H1 (cell line): Measurements from ENCODE around the gene NEGR1. TPM values are rescaled to one million over a fixed set of nuclear protein-coding genes. Genes with fewer than 3 reads are reported as not detected.

Experiments used
- CTCF ChIA-PET: fragments of 300-600 bp; sonication (Branson Sonifier 250); formaldehyde crosslinking; loops from one replicate; lab custom pipeline; 2021; ENCODE audit not compliant: partially characterized antibody; lab: Charles Lee
- POLR2A ChIA-PET: fragments of 300-600 bp; sonication (Branson Sonifier 250); formaldehyde crosslinking; loops from one replicate; lab custom pipeline; 2021; ENCODE audit warnings: inconsistent platforms; ENCODE audit not compliant: partially characterized antibody; lab: Charles Lee
- DNase-seq, 2 experiments: peaks; one replicate each; pipeline versions ENCODE4 v3.0.0 to v3.0.0-alpha.2; 2010 to 2022; ENCODE audit warnings: low spot score in 2 of 2, low read depth in 1 of 2, mixed read lengths in 1 of 2
- FAIRE-seq: peaks from 2 replicates; lab custom pipeline; 2011; peaks lifted over from hg19 to GRCh38; lab: Jason Lieb, UNC
- H2AFZ ChIP-seq: 2 replicates; pipeline ENCODE4 v1.8.1; 2012; ENCODE audit warnings: low read length, inconsistent platforms
- H2AK5ac ChIP-seq: 2 replicates; pipeline ENCODE4 v1.6.1; 2013; ENCODE audit warnings: low read depth, low read length
- H2BK120ac ChIP-seq: replicated peaks from 2 replicates; pipeline ENCODE3; 2013; ENCODE audit warnings: low read depth, low read length, inconsistent platforms
- H2BK12ac ChIP-seq: 2 replicates; pipeline ENCODE4 v1.6.1; 2013; ENCODE audit warnings: low read depth, low read length
- H2BK15ac ChIP-seq: 2 replicates; pipeline ENCODE4 v1.6.1; 2013; ENCODE audit warnings: low read length
- H2BK20ac ChIP-seq: 2 replicates; pipeline ENCODE4 v1.6.1; 2013; ENCODE audit warnings: low read length
- H2BK5ac ChIP-seq: 2 replicates; pipeline ENCODE4 v1.6.1; 2013; ENCODE audit warnings: low read depth, low read length
- H3K14ac ChIP-seq: 2 replicates; pipeline ENCODE4 v1.6.1; 2013; ENCODE audit warnings: inconsistent platforms; ENCODE audit not compliant: insufficient read length
- H3K18ac ChIP-seq: 2 replicates; pipeline ENCODE4 v1.6.1; 2013; ENCODE audit warnings: low read length; ENCODE audit errors: extremely low read depth
- H3K23ac ChIP-seq: 2 replicates; pipeline ENCODE4 v1.6.1; 2013; ENCODE audit warnings: inconsistent platforms; ENCODE audit not compliant: insufficient read length
- H3K23me2 ChIP-seq: 2 replicates; pipeline ENCODE4 v1.6.1; 2013; ENCODE audit warnings: low read depth, low read length
- H3K27ac ChIP-seq: 2 replicates; pipeline ENCODE4 v1.6.1; 2011; ENCODE audit warnings: low read depth, low read length, inconsistent platforms
- H3K27me3 ChIP-seq, 4 experiments: replicated peaks in 1 of 4; 1 replicate in 1 of 4; 2 replicates in 3 of 4; pipeline versions ENCODE4 v1.6.1 to v1.8.1; 2011 to 2013; ENCODE audit warnings: low read length in 3 of 4, mild to moderate bottlenecking in 3 of 4, inconsistent platforms in 2 of 4, mixed read lengths in 2 of 4, moderate library complexity in 1 of 4; ENCODE audit not compliant: control insufficient read depth in 3 of 4, insufficient read depth in 3 of 4; ENCODE audit errors: extremely low read depth in 1 of 4
- H3K36me3 ChIP-seq, 4 experiments: 2 replicates each; pipeline versions ENCODE4 v1.6.1 to v1.8.1; 2011 to 2013; ENCODE audit warnings: mild to moderate bottlenecking in 4 of 4, low read length in 3 of 4, moderate library complexity in 2 of 4, control low read depth in 1 of 4, inconsistent platforms in 1 of 4; ENCODE audit not compliant: insufficient read depth in 4 of 4, control insufficient read depth in 2 of 4
- H3K4ac ChIP-seq: replicated peaks from 2 replicates; pipeline ENCODE3; 2013; ENCODE audit warnings: low read length, low read depth, mixed read lengths, inconsistent platforms; ENCODE audit not compliant: insufficient read length
- H3K4me1 ChIP-seq, 4 experiments: replicated peaks in 1 of 4; 1 replicate in 1 of 4; 2 replicates in 3 of 4; pipeline versions ENCODE4 v1.6.1 to v1.8.1; 2011 to 2013; ENCODE audit warnings: low read length in 3 of 4, inconsistent platforms in 2 of 4, mixed read lengths in 1 of 4; ENCODE audit not compliant: insufficient read depth in 4 of 4, control insufficient read depth in 3 of 4
- H3K4me2 ChIP-seq, 2 experiments: 2 replicates each; pipeline versions ENCODE4 v1.6.1 to v1.8.1; 2011 to 2013; ENCODE audit warnings: low read depth in 2 of 2, low read length in 2 of 2, control low read depth in 1 of 2, inconsistent platforms in 1 of 2, mild to moderate bottlenecking in 1 of 2; ENCODE audit not compliant: insufficient read depth in 1 of 2
- H3K4me3 ChIP-seq, 4 experiments: fragments of 200-600, 300-600 bp in 1 of 4; sonication (generic), shearing (Covaris generic), sonication (Bioruptor Twin) in 1 of 4; 2 replicates each; pipeline versions ENCODE4 v1.5.1 to v1.8.1; 2011 to 2016; ENCODE audit warnings: low read length in 4 of 4, low read depth in 3 of 4, control low read depth in 2 of 4, inconsistent platforms in 2 of 4, mild to moderate bottlenecking in 2 of 4, mixed read lengths in 1 of 4, moderate library complexity in 1 of 4; ENCODE audit not compliant: insufficient read depth in 2 of 4; ENCODE audit errors: extremely low read depth in 1 of 4
- H3K56ac ChIP-seq: replicated peaks from 2 replicates; pipeline ENCODE3; 2013; ENCODE audit warnings: low read depth, mild to moderate bottlenecking, mixed read lengths, low read length, inconsistent platforms; ENCODE audit not compliant: insufficient read length
- H3K79me1 ChIP-seq: 2 replicates; pipeline ENCODE4 v1.6.1; 2013; ENCODE audit warnings: low read depth, low read length, control low read depth
- H3K79me2 ChIP-seq, 2 experiments: 2 replicates each; pipeline versions ENCODE4 v1.6.1 to v1.8.1; 2012 to 2013; ENCODE audit warnings: low read length in 2 of 2, mild to moderate bottlenecking in 2 of 2, inconsistent platforms in 1 of 2; ENCODE audit not compliant: insufficient read depth in 2 of 2, control insufficient read depth in 1 of 2
- H3K9ac ChIP-seq, 4 experiments: replicated peaks in 1 of 4; 1 replicate in 1 of 4; 2 replicates in 3 of 4; pipeline versions ENCODE4 v1.6.1 to v1.8.1; 2011 to 2013; ENCODE audit warnings: low read depth in 3 of 4, low read length in 3 of 4, control low read depth in 2 of 4, mild to moderate bottlenecking in 2 of 4, moderate library complexity in 2 of 4, inconsistent platforms in 1 of 4; ENCODE audit errors: extremely low read depth in 1 of 4
- H3K9me3 ChIP-seq, 2 experiments: 2 replicates each; pipeline versions ENCODE4 v1.6.1 to v1.8.1; 2012 to 2013; ENCODE audit warnings: mild to moderate bottlenecking in 2 of 2, moderate library complexity in 2 of 2, control low read depth in 1 of 2, inconsistent platforms in 1 of 2, low read depth in 1 of 2, low read length in 1 of 2, mixed read lengths in 1 of 2; ENCODE audit not compliant: insufficient read depth in 2 of 2
- H4K20me1 ChIP-seq, 2 experiments: replicated peaks in 1 of 2; 2 replicates each; pipeline versions ENCODE3 to v1.8.1; 2011 to 2013; ENCODE audit warnings: inconsistent platforms in 2 of 2, low read length in 2 of 2, mild to moderate bottlenecking in 1 of 2; ENCODE audit not compliant: insufficient read depth in 2 of 2, control insufficient read depth in 1 of 2
- H4K5ac ChIP-seq: 2 replicates; pipeline ENCODE4 v1.6.1; 2013; ENCODE audit warnings: low read length, low read depth, mixed read lengths, inconsistent platforms; ENCODE audit not compliant: insufficient read length
- H4K8ac ChIP-seq: 2 replicates; pipeline ENCODE4 v1.8.0; 2013; ENCODE audit warnings: mild to moderate bottlenecking, moderate library complexity, low read length, inconsistent platforms; ENCODE audit not compliant: insufficient read depth; ENCODE audit errors: extremely low read depth
- H4K91ac ChIP-seq: replicated peaks from 2 replicates; pipeline ENCODE3; 2013; ENCODE audit warnings: low read length, mixed read lengths, inconsistent platforms; ENCODE audit not compliant: insufficient read length
- BRCA1 ChIP-seq: IDR thresholded peaks from 2 replicates; pipeline ENCODE4 v1.6.1; 2012; ENCODE audit warnings: low read depth, low read length, improper control_type of control experiment
- CBX8 ChIP-seq: fragments of 300-800, 300-1000 bp; sonication (generic); IDR thresholded peaks from 2 replicates; pipeline ENCODE4 v1.7.1; 2016; ENCODE audit warnings: low read depth, low read length, borderline replicate concordance
- CEBPB ChIP-seq: IDR thresholded peaks from 2 replicates; pipeline ENCODE4 v1.6.1; 2012; ENCODE audit warnings: low read depth, low read length
- CHD2 ChIP-seq: IDR thresholded peaks from 2 replicates; pipeline ENCODE4 v1.6.1; 2012; ENCODE audit warnings: low read length, improper control_type of control experiment
- EZH2 ChIP-seq: fragments of 200-600 bp; sonication (generic); IDR thresholded peaks from 2 replicates; pipeline ENCODE4 v1.7.1; 2012; ENCODE audit warnings: low read depth, mild to moderate bottlenecking, moderate library complexity, low read length, inconsistent platforms; ENCODE audit not compliant: severe bottlenecking
- KDM5A ChIP-seq: fragments of 200-600 bp; IDR thresholded peaks from 2 replicates; pipeline ENCODE4 v1.7.1; 2012; ENCODE audit warnings: mild to moderate bottlenecking, low read length, inconsistent platforms, mixed read lengths
- RBBP5 ChIP-seq: IDR thresholded peaks from 2 replicates; pipeline ENCODE4 v1.7.1; 2012; ENCODE audit warnings: low read depth, mild to moderate bottlenecking, inconsistent platforms, low read length, moderate library complexity, borderline replicate concordance
- SIX5 ChIP-seq: IDR thresholded peaks from 2 replicates; pipeline ENCODE4 v1.6.1; 2011; ENCODE audit warnings: mild to moderate bottlenecking, low read depth, low read length
- TBP ChIP-seq: IDR thresholded peaks from 2 replicates; pipeline ENCODE4 v1.6.1; 2011; ENCODE audit warnings: low read depth, low read length, improper control_type of control experiment
- WGBS, 2 experiments: shearing (Covaris generic) in 1 of 2; methylation state at CpG; one replicate each; pipeline versions ENCODE4 v1.1.6 to v1.1.7; 2013 to 2015; ENCODE audit warnings: low lambda C conversion rate in 2 of 2, mixed read lengths in 2 of 2, inconsistent platforms in 1 of 2, low coverage in 1 of 2, missing lambda C conversion rate in 1 of 2; ENCODE audit not compliant: insufficient replicate concordance in 2 of 2, insufficient coverage in 1 of 2, insufficient read length in 1 of 2; ENCODE audit errors: extremely low coverage in 1 of 2, missing lambda C conversion rate in 1 of 2; 5-methylcytosine and 5-hydroxymethylcytosine counted together
- polyA plus RNA-seq, 7 experiments: library from polyadenylated mRNA; depleted of rRNA in 3 of 7; stranded (reverse) in 5 of 7; unstranded in 2 of 7; fragments of >200 nt in 5 of 7; fragments of 200-250 nt in 2 of 7; gene quantifications; 1 replicate in 5 of 7; 2 replicates in 1 of 7; 4 replicates in 1 of 7; pipeline versions ENCODE4 v1.2.1 to v1.2.3, GENCODE V29; 2011 to 2013; ENCODE audit warnings: missing spikeins in 2 of 7, mixed read lengths in 2 of 7
- total RNA-seq: library from RNA; stranded (reverse); fragmentation: NEBNext Ultra II Directional; extraction: Animal tissue kit (Norgen Biotek cat#: 25700); gene quantifications from 2 replicates; pipeline ENCODE4 v1.2.1, GENCODE V29; 2021

The NEGR1 gene
- total and polyA plus RNA-seq, 2 of the 8 experiments (the other 6 are each of a cell fraction or from before 2014, with no cell fraction given): 0.71 to 1.3 TPM

DNA sequence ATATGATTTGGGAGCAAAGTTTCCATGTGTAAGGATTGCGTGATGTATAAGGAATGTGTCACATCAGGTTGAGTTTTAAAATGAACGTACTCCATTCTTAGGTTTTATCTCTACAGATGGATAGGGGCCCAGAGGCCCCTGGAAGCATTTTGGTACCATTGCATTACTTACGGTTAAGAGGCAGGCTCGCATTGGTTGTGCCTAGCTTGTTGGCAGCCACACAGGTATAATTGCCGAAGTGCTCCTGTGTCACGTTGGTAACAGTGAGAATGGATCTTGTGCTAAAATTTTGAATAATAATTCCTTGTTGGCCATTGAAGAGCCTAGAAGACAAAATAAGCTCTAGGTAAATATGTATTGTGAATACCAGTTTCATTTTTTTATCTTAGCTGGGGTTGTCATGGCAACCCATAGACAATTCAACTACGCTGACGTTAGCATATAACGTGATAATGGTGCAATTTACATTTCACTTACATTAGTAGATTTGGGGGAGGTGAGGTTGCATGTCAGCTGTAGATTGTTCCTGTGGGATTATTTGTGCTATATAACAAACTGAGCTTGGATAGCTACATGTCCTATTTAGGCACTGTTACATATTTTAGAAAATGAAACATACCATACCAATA, 689.6 kb downstream of the NEGR1 start:
- Histone ChIP-seq H2AFZ (no peak overlapping the region), H3K4me3 (no peak overlapping the region; a peak in 1 of 8 replicates), H3K9ac (no peak overlapping the region), H2BK120ac (no peak overlapping the region), H3K4ac (no peak overlapping the region), H3K36me3 (no peaks in the 10 kb centered on the region), H3K79me1 (no peaks in the 10 kb centered on the region), H4K91ac (no peak overlapping the region), H3K4me2 (peak overlapping the region in 1 of 2 experiments; percentile 37; a peak in 2 of 4 replicates), H3K27ac (no peak overlapping the region)
- DNase-seq (no peak), FAIRE-seq (no peak)
- TF ChIP-seq TBP: no peak
- no peak for TF ChIP-seq EZH2
- no peak for TF ChIP-seq KDM5A
- TF ChIP-seq CEBPB: no peak
- no peak for TF ChIP-seq SIX5
- no peak for TF ChIP-seq BRCA1
- no peak for TF ChIP-seq RBBP5
- TF ChIP-seq CBX8: no peak
- TF ChIP-seq CHD2: no peak
- TF ChIP-seq, all 59 proteins: peak for 0
- Histone ChIP-seq H4K20me1 (no peaks in the 10 kb centered on the region), H4K5ac (no peak overlapping the region), H2BK5ac (no peak overlapping the region), H3K9me3 (no peaks in the 10 kb centered on the region), H3K14ac (no peak overlapping the region), H2BK12ac (no peak overlapping the region), H3K79me2 (no peaks in the 10 kb centered on the region), H3K23ac (no peak overlapping the region), H3K4me1 (peaks cover 0 to 3% (median 1%) of the 10 kb centered on the region in 4 experiments; a peak in 2 of 7 replicates), H2BK15ac (no peak overlapping the region), H4K8ac (no peak overlapping the region), H2BK20ac (no peak overlapping the region), H3K18ac (no peak overlapping the region), H3K27me3 (no peaks in the 10 kb centered on the region), H2AK5ac (no peak overlapping the region), H3K23me2 (no peaks in the 10 kb centered on the region), H3K56ac (no peak overlapping the region)
- ChIA-PET POLR2A (no interaction called here), CTCF (interaction anchor here (0.8 to 1.4 kb wide), 6 partner anchors 10 to 445 kb away, joined by 3 to 8 read pairs (median 4); no protein-coding TSS in a partner anchor)
- WGBS, 2 experiments: 63% methylated on average over 9 of the region's 9 CpGs; no CpG with 5 or more reads in 1 of the 2 experiments
